Endothelial cell of umbilical vein (primary cell): ENCODE results near the gene CST3. TPM values are rescaled to one million over a fixed set of nuclear protein-coding genes. Genes with fewer than 3 reads are reported as not detected.

ENCODE experiments used
- BruUV-seq: library from RNA; stranded (reverse); fragments of 400-500 nt; replicated peaks from 2 replicates; lab custom pipeline; 2021; lab: Mats Ljungman, UMichigan
- CTCF ChIA-PET: fragments of 300-600, 350-600 bp; sonication (Branson Sonifier 250); formaldehyde crosslinking; loops from one replicate; lab custom pipeline; 2021; ENCODE audit warnings: antibody characterized with exemption, inconsistent platforms; lab: Charles Lee
- POLR2A ChIA-PET: fragments of 300-600, 350-600 bp; sonication (Branson Sonifier 250); formaldehyde crosslinking; loops from one replicate; lab custom pipeline; 2021; ENCODE audit warnings: antibody characterized with exemption, inconsistent platforms; lab: Charles Lee
- DNase-seq: peaks from one replicate; pipeline ENCODE4 v3.0.0-alpha.2; 2011; ENCODE audit warnings: low read depth, low spot score
- FAIRE-seq: peaks from 2 replicates; lab custom pipeline; 2011; peaks lifted over from hg19 to GRCh38; lab: Jason Lieb, UNC
- H2AFZ ChIP-seq: 2 replicates; pipeline ENCODE4 v1.6.0; 2012; ENCODE audit warnings: low read depth, low read length, control low read depth, inconsistent platforms
- H3K27ac ChIP-seq: 2 replicates; pipeline ENCODE4 v1.5.1; 2011; ENCODE audit warnings: low read depth, mild to moderate bottlenecking, control low read depth, low read length, moderate library complexity; ENCODE audit not compliant: insufficient read depth
- H3K27me3 ChIP-seq, 2 experiments: 2 replicates each; pipeline versions ENCODE4 v1.6.0 to v1.6.1; 2011; ENCODE audit warnings: low read length in 2 of 2, mixed read lengths in 1 of 2; ENCODE audit not compliant: control insufficient read depth in 2 of 2, insufficient read depth in 2 of 2
- H3K36me3 ChIP-seq, 2 experiments: 2 replicates in 1 of 2; 3 replicates in 1 of 2; pipeline ENCODE4 v1.5.1; 2011; ENCODE audit warnings: low read length in 2 of 2, mild to moderate bottlenecking in 1 of 2, moderate library complexity in 1 of 2; ENCODE audit not compliant: control insufficient read depth in 2 of 2, insufficient read depth in 2 of 2; ENCODE audit errors: extremely low read depth in 1 of 2
- H3K4me1 ChIP-seq: 3 replicates; pipeline ENCODE4 v1.5.1; 2011; ENCODE audit warnings: mild to moderate bottlenecking, low read length; ENCODE audit not compliant: control insufficient read depth, insufficient read depth; ENCODE audit errors: extremely low read depth
- H3K4me2 ChIP-seq: 2 replicates; pipeline ENCODE4 v1.6.1; 2011; ENCODE audit warnings: low read length, control low read depth, mixed read lengths; ENCODE audit not compliant: insufficient read depth
- H3K4me3 ChIP-seq, 3 experiments: fragments of 200-600 bp in 1 of 3; sonication (generic), shearing (Covaris generic) in 1 of 3; replicated peaks in 1 of 3; 2 replicates each; pipeline ENCODE4 v1.5.1; 2011 to 2016; ENCODE audit warnings: control low read depth in 3 of 3, low read length in 3 of 3, mild to moderate bottlenecking in 2 of 3, inconsistent platforms in 1 of 3, low read depth in 1 of 3, moderate library complexity in 1 of 3; ENCODE audit not compliant: insufficient read depth in 1 of 3
- H3K79me2 ChIP-seq: 2 replicates; pipeline ENCODE4 v1.6.0; 2012; ENCODE audit warnings: low read length, inconsistent platforms; ENCODE audit not compliant: control insufficient read depth, insufficient read depth
- H3K9ac ChIP-seq: replicated peaks from 2 replicates; pipeline ENCODE3; 2011; ENCODE audit warnings: low read length, control low read depth; ENCODE audit not compliant: insufficient read depth; ENCODE audit errors: extremely low read depth
- H3K9me1 ChIP-seq: replicated peaks from 3 replicates; pipeline ENCODE4 v1.6.0; 2011; ENCODE audit warnings: mild to moderate bottlenecking, low read length; ENCODE audit not compliant: control insufficient read depth, insufficient read depth; ENCODE audit errors: extremely low read depth
- H3K9me3 ChIP-seq: replicated peaks from 2 replicates; pipeline ENCODE4 v1.5.1; 2012; ENCODE audit warnings: low read length, inconsistent platforms; ENCODE audit not compliant: control insufficient read depth, insufficient read depth
- H4K20me1 ChIP-seq: replicated peaks from 2 replicates; pipeline ENCODE3; 2011; ENCODE audit warnings: mild to moderate bottlenecking, low read length; ENCODE audit not compliant: control insufficient read depth, insufficient read depth; ENCODE audit errors: extremely low read depth
- EZH2 ChIP-seq: IDR thresholded peaks from 2 replicates; pipeline ENCODE4 v1.6.1; 2012; ENCODE audit warnings: borderline replicate concordance, low read depth, mild to moderate bottlenecking, moderate library complexity, low read length, inconsistent platforms; ENCODE audit not compliant: severe bottlenecking
- FOS ChIP-seq: IDR thresholded peaks from 2 replicates; pipeline ENCODE4 v1.6.1; 2011; ENCODE audit warnings: mild to moderate bottlenecking, low read length, moderate library complexity, borderline replicate concordance; ENCODE audit not compliant: insufficient read depth
- GATA2 ChIP-seq: IDR thresholded peaks from 2 replicates; pipeline ENCODE4 v1.7.0; 2011; ENCODE audit warnings: low read depth, mild to moderate bottlenecking, moderate library complexity, mixed read lengths, low read length; ENCODE audit not compliant: insufficient read length, insufficient read depth
- JUN ChIP-seq: IDR thresholded peaks from 2 replicates; pipeline ENCODE4 v1.6.1; 2011; ENCODE audit warnings: borderline replicate concordance, low read depth; ENCODE audit not compliant: insufficient read length, insufficient read depth
- MAX ChIP-seq: IDR thresholded peaks from 2 replicates; pipeline ENCODE4 v1.6.1; 2011; ENCODE audit not compliant: insufficient read depth, insufficient read length
- MYC ChIP-seq: IDR thresholded peaks from one replicate; pipeline ENCODE4 v1.6.1; 2011; ENCODE audit warnings: mild to moderate bottlenecking, low read depth, low read length
- POLR2A ChIP-seq: IDR thresholded peaks from 2 replicates; pipeline ENCODE4 v1.6.1; 2012; ENCODE audit warnings: low read depth, mild to moderate bottlenecking, control low read depth, low read length
- POLR2AphosphoS5 ChIP-seq: IDR thresholded peaks from 2 replicates; pipeline ENCODE4 v1.6.1; 2012; ENCODE audit warnings: low read depth, mild to moderate bottlenecking, control low read depth, low read length, moderate library complexity; ENCODE audit not compliant: insufficient read depth
- dilution Hi-C: fragments of 300-500 bp; cut with MboI; formaldehyde crosslinking; loops from one replicate; pipeline ENCODE4 v1.15.0; 2019; ENCODE audit warnings: low sequenced_read_pairs; ENCODE audit not compliant: extremely low pct_ligation_motif_present
- intact Hi-C: fragments of 100-400 bp; cut with micrococcal nuclease; formaldehyde crosslinking; loops from one replicate; pipeline ENCODE4 v1.10.0; 2022
- polyA plus RNA-seq, 4 experiments: library from polyadenylated mRNA; depleted of rRNA in 3 of 4; stranded (reverse) in 3 of 4; unstranded in 1 of 4; fragments of >200 nt; gene quantifications; 2 replicates each; pipeline versions ENCODE4 v1.2.1 to v1.2.3, GENCODE V29; 2011 to 2012; ENCODE audit warnings: missing spikeins in 1 of 4
- total RNA-seq: library from RNA; stranded (reverse); gene quantifications from 2 replicates; pipeline ENCODE4 v1.2.3, GENCODE V29; 2021
- TF ChIP-seq, protein P1 (sequence below), 2 donors: IDR thresholded peaks; 1 replicate in 1 of 2; 2 replicates in 1 of 2; pipeline ENCODE4 v1.5.1; 2011; ENCODE audit warnings: low read length in 2 of 2, mild to moderate bottlenecking in 2 of 2, moderate library complexity in 2 of 2, control low read depth in 1 of 2, inconsistent platforms in 1 of 2, low read depth in 1 of 2; ENCODE audit not compliant: insufficient read depth in 1 of 2; ENCODE audit errors: extremely low read depth in 1 of 2

Gene CST3
- total and polyA plus RNA-seq, 2 donors (not counting 3 experiments of a cell fraction or from before 2014, with no cell fraction given): 251 to 479 TPM

DNA sequence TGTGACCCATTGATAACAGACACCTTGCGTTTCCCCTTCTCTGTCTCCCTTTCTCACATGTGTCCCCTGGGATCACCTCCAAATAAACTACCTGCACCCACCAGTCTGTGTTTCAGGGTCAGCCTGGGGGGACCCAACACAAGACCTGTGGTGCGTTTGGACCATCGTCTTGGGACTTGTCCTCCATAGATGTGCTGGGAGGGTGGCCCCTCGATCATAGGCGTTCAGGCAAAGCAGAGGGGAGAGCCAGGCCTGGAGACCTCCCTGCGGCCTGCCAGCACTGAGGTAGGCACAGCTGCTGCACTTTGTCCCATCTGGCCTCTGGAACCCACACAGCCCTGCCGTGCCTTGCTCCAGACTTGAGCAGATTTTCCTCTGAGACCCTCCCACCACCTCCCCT, 50.1 kb downstream of the CST3 start:
- TF ChIP-seq POLR2AphosphoS5: no peak
- TF ChIP-seq POLR2A: no peak
- TF ChIP-seq, protein P1, sequence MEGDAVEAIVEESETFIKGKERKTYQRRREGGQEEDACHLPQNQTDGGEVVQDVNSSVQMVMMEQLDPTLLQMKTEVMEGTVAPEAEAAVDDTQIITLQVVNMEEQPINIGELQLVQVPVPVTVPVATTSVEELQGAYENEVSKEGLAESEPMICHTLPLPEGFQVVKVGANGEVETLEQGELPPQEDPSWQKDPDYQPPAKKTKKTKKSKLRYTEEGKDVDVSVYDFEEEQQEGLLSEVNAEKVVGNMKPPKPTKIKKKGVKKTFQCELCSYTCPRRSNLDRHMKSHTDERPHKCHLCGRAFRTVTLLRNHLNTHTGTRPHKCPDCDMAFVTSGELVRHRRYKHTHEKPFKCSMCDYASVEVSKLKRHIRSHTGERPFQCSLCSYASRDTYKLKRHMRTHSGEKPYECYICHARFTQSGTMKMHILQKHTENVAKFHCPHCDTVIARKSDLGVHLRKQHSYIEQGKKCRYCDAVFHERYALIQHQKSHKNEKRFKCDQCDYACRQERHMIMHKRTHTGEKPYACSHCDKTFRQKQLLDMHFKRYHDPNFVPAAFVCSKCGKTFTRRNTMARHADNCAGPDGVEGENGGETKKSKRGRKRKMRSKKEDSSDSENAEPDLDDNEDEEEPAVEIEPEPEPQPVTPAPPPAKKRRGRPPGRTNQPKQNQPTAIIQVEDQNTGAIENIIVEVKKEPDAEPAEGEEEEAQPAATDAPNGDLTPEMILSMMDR (IDR thresholded peaks at IDR 0.05; ENCODE audit: extremely low read depth in 1 of 2, insufficient read depth in 1 of 2, low read depth in 1 of 2, low read length in 2 of 2): no peak
- TF ChIP-seq JUN: no peak
- TF ChIP-seq MAX: no peak
- no peak for TF ChIP-seq GATA2
- no peak for TF ChIP-seq FOS
- no peak for TF ChIP-seq EZH2
- no peak for TF ChIP-seq MYC
- no peak overlapping the region for H2AFZ ChIP-seq
- DNase-seq: no peak
- dilution Hi-C loops: no loop called here
- intact Hi-C loops: no loop called here
- no peak for FAIRE-seq
- H3K9me3 ChIP-seq: no peaks in the 10 kb centered on the region
- H3K4me2 ChIP-seq: no peak overlapping the region
- ChIA-PET POLR2A (no interaction called here), CTCF (no interaction called here)
- no peak overlapping the region for H3K9ac ChIP-seq
- H3K27me3 ChIP-seq: no peaks in the 10 kb centered on the region
- no peaks in the 10 kb centered on the region for H3K36me3 ChIP-seq
- no peak overlapping the region for H3K27ac ChIP-seq
- BruUV-seq: no TSS peak
- no peaks in the 10 kb centered on the region for H3K9me1 ChIP-seq
- H3K4me1 ChIP-seq: no peaks in the 10 kb centered on the region
- H4K20me1 ChIP-seq: no peaks in the 10 kb centered on the region
- no peaks in the 10 kb centered on the region for H3K79me2 ChIP-seq
- no peak overlapping the region for H3K4me3 ChIP-seq
